ENCODE data around the gene LLGL1. TPM values are rescaled to one million over a fixed set of nuclear protein-coding genes. Genes with fewer than 3 reads are reported as not detected.

LLGL1 gene
- total and polyA plus RNA-seq, 11 donors, result 5.3 to 20.7 (median 9.0) TPM

- DNase-seq (no peak), ATAC-seq (peak in 3 of 4 donors; percentile 8 to 23 (median 14))
- no peaks in the 10 kb centered on the region for H3K9me3 ChIP-seq
- WGBS, 4 donors, result 59 to 80% (median 69%) methylated on average over 2 of the region's 2 CpGs
- no peak overlapping the region for H3K4me3 ChIP-seq
- TF ChIP-seq POLR2A (IDR thresholded peaks at IDR 0.05) (no peak), CTCF (IDR thresholded peaks at IDR 0.05) (peak in 7 of 12 donors; percentile 4 to 32 (median 24))
- peaks cover 16 to 95% (median 70%) of the 10 kb centered on the region in 12 donors for H3K4me1 ChIP-seq
- intact Hi-C loops (cut with DNase I), result loop anchor here in 3 of 10 donors (5.0 to 10.0 kb wide), 2 partner anchors 47 to 50 kb away; no protein-coding TSS in a partner anchor
- H3K27ac ChIP-seq, result peak overlapping the region in 8 of 12 donors; percentile 2 to 75 (median 44)
- no peaks in the 10 kb centered on the region for H3K27me3 ChIP-seq
- peaks cover 0 to 68% (median 43%) of the 10 kb centered on the region in 9 donors for H3K36me3 ChIP-seq
Measured at GRCh38 chr17:18191967-18192366, 33.5 kb upstream of the LLGL1 start.

- H3K4me1 ChIP-seq, result peaks cover 22 to 92% (median 70%) of the 10 kb centered on the region in 12 donors
- 87 to 97% (median 94%) methylated on average over 4 of the region's 4 CpGs for WGBS, 4 donors
- no peaks in the 10 kb centered on the region for H3K27me3 ChIP-seq
- peaks cover 0 to 73% (median 61%) of the 10 kb centered on the region in 9 donors for H3K36me3 ChIP-seq
- ATAC-seq (peak in 2 of 4 donors; percentile 18 to 44), DNase-seq (no peak)
- intact Hi-C loops (cut with DNase I), result loop anchor here in 3 of 10 donors (5.0 to 10.0 kb wide), 2 partner anchors 50 to 52 kb away; no protein-coding TSS in a partner anchor
- no peak overlapping the region for H3K4me3 ChIP-seq
- H3K27ac ChIP-seq, result no peak overlapping the region
- H3K9me3 ChIP-seq, result no peaks in the 10 kb centered on the region
- TF ChIP-seq POLR2A (IDR thresholded peaks at IDR 0.05) (no peak), CTCF (IDR thresholded peaks at IDR 0.05) (no peak)
Measured at GRCh38 chr17:18194394-18194793, 31.0 kb upstream of the LLGL1 start.

GRCh38 chr17:18194804-18195203, 30.6 kb upstream of the LLGL1 start:
- TF ChIP-seq CTCF (IDR thresholded peaks at IDR 0.05) (no peak), POLR2A (IDR thresholded peaks at IDR 0.05) (no peak)
- Histone ChIP-seq H3K4me1 (peaks cover 22 to 92% (median 66%) of the 10 kb centered on the region in 12 donors), H3K36me3 (peaks cover 0 to 73% (median 61%) of the 10 kb centered on the region in 9 donors), H3K4me3 (no peak overlapping the region), H3K27me3 (no peaks in the 10 kb centered on the region), H3K9me3 (no peaks in the 10 kb centered on the region), H3K27ac (no peak overlapping the region)
- DNase-seq (no peak), ATAC-seq (no peak)
- intact Hi-C loops (cut with DNase I), result loop anchor here in 3 of 10 donors (5.0 to 10.0 kb wide), 2 partner anchors 50 to 53 kb away; no protein-coding TSS in a partner anchor
- 54 to 67% (median 61%) methylated on average over 4 of the region's 4 CpGs for WGBS, 4 donors

GRCh38 chr17:18195246-18195645, 30.2 kb upstream of the LLGL1 start:
- DNase-seq (no peak), ATAC-seq (no peak)
- 57 to 65% (median 63%) methylated on average over 5 of the region's 5 CpGs for WGBS, 4 donors
- TF ChIP-seq POLR2A (IDR thresholded peaks at IDR 0.05) (no peak), CTCF (IDR thresholded peaks at IDR 0.05) (no peak)
- Histone ChIP-seq H3K4me1 (peaks cover 20 to 92% (median 64%) of the 10 kb centered on the region in 12 donors), H3K4me3 (no peak overlapping the region), H3K27ac (no peak overlapping the region), H3K36me3 (peaks cover 0 to 72% (median 63%) of the 10 kb centered on the region in 9 donors), H3K27me3 (no peaks in the 10 kb centered on the region), H3K9me3 (no peaks in the 10 kb centered on the region)
- intact Hi-C loops (cut with DNase I), result loop anchor here in 2 of 10 donors (10.0 kb wide), 1 partner anchor 50 kb away; no protein-coding TSS in a partner anchor
